ENCODE results near the gene COX19. TPM values are rescaled to one million over a fixed set of nuclear protein-coding genes. Genes with fewer than 3 reads are reported as not detected.

Gene COX19
- total RNA-seq, 1 experiment from 2014 or later = 14.0 TPM

GRCh38 chr7:979151-979550, 3.8 kb upstream of the COX19 start:
- no peaks in the 10 kb centered on the region for H3K9me2 ChIP-seq (ENCODE audit: insufficient read depth)
- ChIA-PET RAD21 (ENCODE audit: low non-redundant PET in 1 of 2, low total read pairs in 2 of 2, uncharacterized antibody in 2 of 2, unreplicated experiment in 2 of 2) (no interaction called here), POLR2A (no interaction called here), CTCF (interaction anchor here (1.4 kb wide), 1 partner anchor 14 kb away, joined by 3 read pairs; no protein-coding TSS in a partner anchor)
- DNase-seq (ENCODE audit: low read depth, low spot score) = no peak
- no peaks in the 10 kb centered on the region for H3K36me3 ChIP-seq (ENCODE audit: control insufficient read depth in 1 of 2, insufficient read depth in 2 of 2, low read length in 2 of 2)
- H3K4me2 ChIP-seq (ENCODE audit: low read length) = no peak overlapping the region
- H3K4me3 ChIP-seq (replicated peaks in 1 of 2; ENCODE audit: low read depth in 1 of 2, low read length in 2 of 2) = no peak overlapping the region
- H2AFZ ChIP-seq (ENCODE audit: low read depth, low read length, poor library complexity, severe bottlenecking) = no peak overlapping the region
- no peak overlapping the region for H3K9ac ChIP-seq (ENCODE audit: low read length)
- BruUV-seq (replicated peaks) = no TSS peak
- no peaks in the 10 kb centered on the region for H3K27me3 ChIP-seq (ENCODE audit: insufficient read depth, low read length)
- H3K79me2 ChIP-seq (ENCODE audit: insufficient read depth, low read length) = peaks cover 12% of the 10 kb centered on the region
- no peak for ATAC-seq
- no peaks in the 10 kb centered on the region; a peak in 1 of 4 replicates for H3K9me3 ChIP-seq (ENCODE audit: control insufficient read depth in 1 of 2, insufficient read depth in 1 of 2, low read depth in 1 of 2, low read length in 2 of 2)
- TF ChIP-seq JUND (IDR thresholded peaks at IDR 0.05) (no peak), EZH2phosphoT487 (IDR thresholded peaks at IDR 0.05; ENCODE audit: borderline replicate concordance) (no peak), ZBTB33 (IDR thresholded peaks at IDR 0.05; ENCODE audit: extremely low read depth, insufficient replicate concordance, low read length) (no peak), SIN3A (IDR thresholded peaks at IDR 0.05; ENCODE audit: low read depth) (no peak), EGR1 (IDR thresholded peaks at IDR 0.05; ENCODE audit: low read depth) (no peak), REST (IDR thresholded peaks at IDR 0.05; ENCODE audit: low read depth) (no peak), CEBPB (IDR thresholded peaks at IDR 0.05; ENCODE audit: low read depth) (no peak), YY1 (IDR thresholded peaks at IDR 0.05; ENCODE audit: extremely low read depth, insufficient replicate concordance, low read depth, low read length) (no peak), ZNF274 (IDR thresholded peaks at IDR 0.05; ENCODE audit: low read depth, low read length) (no peak), POLR2A (IDR thresholded peaks at IDR 0.05; ENCODE audit: borderline replicate concordance, extremely low read depth, insufficient read depth, insufficient read length) (no peak), SP1 (IDR thresholded peaks at IDR 0.05; ENCODE audit: low read depth) (no peak), EZH2 (IDR thresholded peaks at IDR 0.05) (no peak)
- no peak overlapping the region for H3K27ac ChIP-seq (ENCODE audit: low read depth, low read length)
- intact Hi-C loops (cut with micrococcal nuclease) = no loop called here
- peaks cover 0 to 5% of the 10 kb centered on the region in 2 experiments; a peak in 2 of 4 replicates for H3K4me1 ChIP-seq (ENCODE audit: control insufficient read depth in 1 of 2, insufficient read depth in 2 of 2, low read length in 2 of 2)
- peaks cover 4% of the 10 kb centered on the region; the same call in 1 of the 2 replicates for H4K20me1 ChIP-seq (ENCODE audit: insufficient read depth)

Data from HCT116 (cell line).